Neuronal stem cell (in vitro differentiated cells): ENCODE measurements around the gene ANO6.
"Not testable (repeated sequence)": the region's sequence is repeated elsewhere in the genome, so short reads cannot be mapped to it uniquely, and the experiment has no call there.

Experiments
- DNase-seq: peaks from one replicate; pipeline ENCODE4 v3.0.0-alpha.2; 2013; ENCODE audit warnings: low spot score
- H2AFZ ChIP-seq: one replicate; pipeline ENCODE4 v1.6.1; 2013; ENCODE audit warnings: mild to moderate bottlenecking, low read length, inconsistent platforms
- H2AK5ac ChIP-seq: 2 replicates; pipeline ENCODE4 v1.6.1; 2013; ENCODE audit warnings: low read depth, mild to moderate bottlenecking, inconsistent platforms, low read length, moderate library complexity, mixed read lengths
- H2BK120ac ChIP-seq: 2 replicates; pipeline ENCODE4 v1.6.1; 2013; ENCODE audit warnings: low read depth, mild to moderate bottlenecking, inconsistent platforms, low read length, moderate library complexity, mixed read lengths
- H2BK12ac ChIP-seq: one replicate; pipeline ENCODE4 v1.6.1; 2013; ENCODE audit warnings: low read length, inconsistent platforms
- H2BK15ac ChIP-seq: 2 replicates; pipeline ENCODE4 v1.6.1; 2013; ENCODE audit warnings: mild to moderate bottlenecking, low read length, inconsistent platforms, mixed read lengths
- H2BK5ac ChIP-seq: one replicate; pipeline ENCODE4 v1.6.1; 2013; ENCODE audit warnings: inconsistent platforms, mild to moderate bottlenecking, low read length, moderate library complexity
- H3K14ac ChIP-seq: one replicate; pipeline ENCODE4 v1.6.1; 2013; ENCODE audit warnings: low read length, inconsistent platforms
- H3K18ac ChIP-seq: 2 replicates; pipeline ENCODE4 v1.6.1; 2013; ENCODE audit warnings: low read length, inconsistent platforms
- H3K23ac ChIP-seq: 2 replicates; pipeline ENCODE4 v1.6.1; 2013; ENCODE audit warnings: low read depth, mild to moderate bottlenecking, mixed read lengths, low read length, inconsistent platforms; ENCODE audit not compliant: poor library complexity
- H3K27ac ChIP-seq: replicated peaks from 3 replicates; pipeline ENCODE4 v1.5.1; 2013; ENCODE audit warnings: low read length, inconsistent platforms
- H3K27me3 ChIP-seq, 3 experiments: 2 replicates each; pipeline ENCODE4 v1.6.1; 2013; ENCODE audit warnings: low read length in 3 of 3, mild to moderate bottlenecking in 2 of 3, inconsistent platforms in 1 of 3, low read depth in 1 of 3, mixed read lengths in 1 of 3, moderate library complexity in 1 of 3; ENCODE audit not compliant: control insufficient read depth in 3 of 3, insufficient read depth in 3 of 3
- H3K36me3 ChIP-seq, 2 donors: replicated peaks in 1 of 2; 2 replicates each; pipeline ENCODE4 v1.6.1; 2013; ENCODE audit warnings: low read length in 2 of 2; ENCODE audit not compliant: control insufficient read depth in 2 of 2, insufficient read depth in 2 of 2
- H3K4ac ChIP-seq: 2 replicates; pipeline ENCODE4 v1.6.1; 2013; ENCODE audit warnings: inconsistent platforms, mild to moderate bottlenecking, low read length, moderate library complexity
- H3K4me1 ChIP-seq, 2 donors: 1 replicate in 1 of 2; 2 replicates in 1 of 2; pipeline ENCODE4 v1.6.1; 2013; ENCODE audit warnings: low read length in 2 of 2, low read depth in 1 of 2; ENCODE audit not compliant: control insufficient read depth in 2 of 2, insufficient read depth in 1 of 2
- H3K4me2 ChIP-seq: one replicate; pipeline ENCODE4 v1.6.1; 2013; ENCODE audit warnings: mild to moderate bottlenecking, low read length, inconsistent platforms; ENCODE audit not compliant: insufficient read depth, poor library complexity, severe bottlenecking
- H3K4me3 ChIP-seq, 2 donors: 2 replicates each; pipeline ENCODE4 v1.5.1; 2013; ENCODE audit warnings: low read length in 2 of 2, mild to moderate bottlenecking in 2 of 2, inconsistent platforms in 1 of 2, moderate library complexity in 1 of 2
- H3K79me1 ChIP-seq: one replicate; pipeline ENCODE4 v1.6.1; 2013; ENCODE audit warnings: low read depth, mild to moderate bottlenecking, inconsistent platforms, low read length, moderate library complexity
- H3K9ac ChIP-seq: one replicate; pipeline ENCODE4 v1.6.1; 2013; ENCODE audit warnings: mild to moderate bottlenecking, low read depth, low read length, inconsistent platforms; ENCODE audit not compliant: poor library complexity
- H3K9me3 ChIP-seq, 2 donors: replicated peaks in 1 of 2; 2 replicates each; pipeline versions ENCODE3 to v1.6.1; 2013; ENCODE audit warnings: low read length in 2 of 2, mild to moderate bottlenecking in 2 of 2, inconsistent platforms in 1 of 2, low read depth in 1 of 2, mixed read lengths in 1 of 2, moderate library complexity in 1 of 2; ENCODE audit not compliant: control insufficient read depth in 2 of 2, insufficient read depth in 1 of 2
- H4K8ac ChIP-seq: one replicate; pipeline ENCODE4 v1.6.1; 2013; ENCODE audit warnings: low read depth, mild to moderate bottlenecking, inconsistent platforms, low read length, moderate library complexity
- H4K91ac ChIP-seq: one replicate; pipeline ENCODE4 v1.6.1; 2013; ENCODE audit warnings: low read length, low read depth, mild to moderate bottlenecking, inconsistent platforms; ENCODE audit not compliant: poor library complexity
- WGBS, 2 donors: extraction: QIAGEN DNeasy Blood & Tissue Kit; methylation state at CpG; one replicate each; pipeline ENCODE4 v1.1.7; 2013; ENCODE audit warnings: missing lambda C conversion rate in 2 of 2, mixed read lengths in 1 of 2; ENCODE audit not compliant: insufficient read length in 2 of 2, insufficient replicate concordance in 1 of 2; ENCODE audit errors: extremely low coverage in 2 of 2; 5-methylcytosine and 5-hydroxymethylcytosine counted together

ANO6 gene

DNA sequence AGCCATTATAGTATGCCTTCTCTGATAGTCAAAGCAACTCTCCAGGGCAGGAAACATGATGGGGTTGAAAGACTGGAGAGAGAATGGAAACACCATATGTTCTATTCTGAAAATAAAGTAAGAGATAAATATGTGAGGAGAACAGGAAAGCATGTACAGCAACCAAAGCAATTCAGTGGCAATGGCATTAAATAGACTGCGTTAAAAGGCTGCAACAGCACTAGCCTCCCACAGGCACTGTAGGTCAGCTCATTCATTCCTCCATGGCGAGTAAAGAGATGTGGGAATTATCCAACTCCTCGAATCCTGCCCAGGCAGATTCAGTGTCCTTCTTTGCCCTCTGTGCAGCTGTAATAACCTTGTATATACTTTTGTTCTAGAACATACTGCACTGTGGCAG is 43.8 kb downstream of the ANO6 start:
- Histone ChIP-seq H3K4me2 (no peak overlapping the region), H3K4me1 (peaks cover 11 to 12% of the 10 kb centered on the region in 2 donors), H3K14ac (no peak overlapping the region), H4K91ac (no peak overlapping the region), H3K79me1 (no peaks in the 10 kb centered on the region), H2BK15ac (no peak overlapping the region), H4K8ac (no peak overlapping the region), H3K23ac (no peak overlapping the region), H3K4me3 (no peak overlapping the region), H3K36me3 (no peaks in the 10 kb centered on the region), H3K27ac (peak overlapping the region; percentile 23), H3K27me3 (no peaks in the 10 kb centered on the region), H2BK120ac (no peak overlapping the region), H2BK12ac (no peak overlapping the region), H3K9ac (no peak overlapping the region), H3K4ac (no peak overlapping the region), H2AK5ac (no peak overlapping the region), H2BK5ac (no peak overlapping the region), H2AFZ (no peak overlapping the region), H3K18ac (no peak overlapping the region), H3K9me3 (no peaks in the 10 kb centered on the region)
- no peak for DNase-seq
- WGBS, 2 donors, result no CpG with 5 or more reads among the region's 3 CpGs

DNA sequence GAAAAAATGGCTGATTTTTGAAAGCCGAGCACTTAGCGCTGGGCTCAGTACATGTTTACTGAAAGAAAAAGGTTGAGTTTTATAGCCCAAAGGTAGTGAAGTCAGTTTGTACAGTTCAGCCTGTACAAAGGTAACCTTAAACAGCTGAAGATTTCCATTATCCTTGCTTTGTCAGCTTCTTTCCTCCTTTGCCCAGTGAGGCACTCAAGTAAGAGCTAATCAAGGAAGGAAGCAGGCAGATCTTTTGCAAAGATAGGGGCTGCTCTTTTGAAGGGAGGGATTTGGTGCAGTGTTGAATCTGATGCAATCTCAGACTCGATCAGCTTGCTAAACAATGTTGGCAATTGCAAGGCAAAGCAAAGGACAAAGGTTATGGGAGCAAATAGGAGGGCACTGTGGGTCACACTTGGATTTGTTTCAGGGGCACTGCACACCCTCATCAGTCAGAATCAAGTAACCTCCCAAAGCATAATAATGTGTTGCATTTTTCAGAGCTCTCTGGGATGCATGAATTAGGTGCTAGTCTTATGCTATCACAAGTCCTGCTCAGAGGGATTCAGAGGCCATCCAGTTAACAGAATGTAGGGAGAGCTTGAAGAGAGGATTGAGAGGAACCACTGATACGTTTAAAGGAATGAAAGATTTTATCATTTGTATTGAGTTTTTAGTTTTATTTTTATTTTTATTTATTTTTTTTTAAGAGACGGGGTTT is 44.4 kb downstream of the ANO6 start:
- Histone ChIP-seq H3K9me3 (no peaks in the 10 kb centered on the region), H3K4me1 (peaks cover 11 to 12% of the 10 kb centered on the region in 2 donors), H3K14ac (no peak overlapping the region), H3K4ac (no peak overlapping the region), H2BK120ac (no peak overlapping the region), H3K9ac (no peak overlapping the region), H2BK15ac (no peak overlapping the region), H3K4me3 (no peak overlapping the region), H3K4me2 (no peak overlapping the region), H2AFZ (peak overlapping the region; percentile 21), H3K23ac (no peak overlapping the region), H2BK5ac (no peak overlapping the region), H3K27me3 (no peaks in the 10 kb centered on the region), H2BK12ac (no peak overlapping the region), H4K91ac (no peak overlapping the region), H3K27ac (peak overlapping the region; percentile 23), H3K36me3 (no peaks in the 10 kb centered on the region), H4K8ac (no peak overlapping the region), H2AK5ac (no peak overlapping the region), H3K79me1 (no peaks in the 10 kb centered on the region), H3K18ac (no peak overlapping the region)
- no peak for DNase-seq
- WGBS, 2 donors, result no CpG with 5 or more reads among the region's 5 CpGs

GRCh38 chr12:45260854-45261253 is 45.0 kb downstream of the ANO6 start:
- WGBS, 2 donors, result no CpG with 5 or more reads among the region's 4 CpGs
- no peak overlapping the region for H3K23ac ChIP-seq
- no peak for DNase-seq
- H3K18ac ChIP-seq, result no peak overlapping the region
- no peak overlapping the region for H3K4me2 ChIP-seq
- no peaks in the 10 kb centered on the region for H3K27me3 ChIP-seq
- H3K36me3 ChIP-seq, result no peaks in the 10 kb centered on the region
- no peak overlapping the region for H2AFZ ChIP-seq
- no peak overlapping the region for H4K91ac ChIP-seq
- no peak overlapping the region for H2BK12ac ChIP-seq
- H2BK5ac ChIP-seq, result no peak overlapping the region
- no peak overlapping the region for H2BK15ac ChIP-seq
- no peak overlapping the region for H4K8ac ChIP-seq
- no peaks in the 10 kb centered on the region for H3K9me3 ChIP-seq
- no peaks in the 10 kb centered on the region for H3K79me1 ChIP-seq
- peaks cover 11 to 12% of the 10 kb centered on the region in 2 donors for H3K4me1 ChIP-seq
- H3K9ac ChIP-seq, result no peak overlapping the region
- no peak overlapping the region for H2AK5ac ChIP-seq
- H3K14ac ChIP-seq, result no peak overlapping the region
- H3K4ac ChIP-seq, result no peak overlapping the region
- H2BK120ac ChIP-seq, result no peak overlapping the region
- H3K4me3 ChIP-seq, result no peak overlapping the region
- no peak overlapping the region for H3K27ac ChIP-seq

GRCh38 chr12:45262185-45262584 is 46.3 kb downstream of the ANO6 start:
- H2BK15ac ChIP-seq, H3K27ac ChIP-seq: not testable (repeated sequence)

More at GRCh38 chr12:45262185-45262584, 46.3 kb downstream of the ANO6 start:
- WGBS, 2 donors, result no CpG with 5 or more reads among the region's 8 CpGs
- DNase-seq, H2AFZ ChIP-seq, H2BK12ac ChIP-seq, H3K23ac ChIP-seq, H3K4me2 ChIP-seq, H2AK5ac ChIP-seq, H3K27me3 ChIP-seq, H3K4ac ChIP-seq, H2BK120ac ChIP-seq, H3K9ac ChIP-seq, H3K18ac ChIP-seq, H2BK5ac ChIP-seq, H4K91ac ChIP-seq, H3K9me3 ChIP-seq, H3K36me3 ChIP-seq, H3K14ac ChIP-seq, H3K4me3 ChIP-seq, H4K8ac ChIP-seq, H3K79me1 ChIP-seq: not testable (repeated sequence)
- peaks cover 11 to 12% of the 10 kb centered on the region in 2 donors for H3K4me1 ChIP-seq
